ENCODE measurements around the gene ZNF813.
"Not testable (repeated sequence)": the region's sequence is repeated elsewhere in the genome, so short reads cannot be mapped to it uniquely, and the experiment has no call there.

DNA sequence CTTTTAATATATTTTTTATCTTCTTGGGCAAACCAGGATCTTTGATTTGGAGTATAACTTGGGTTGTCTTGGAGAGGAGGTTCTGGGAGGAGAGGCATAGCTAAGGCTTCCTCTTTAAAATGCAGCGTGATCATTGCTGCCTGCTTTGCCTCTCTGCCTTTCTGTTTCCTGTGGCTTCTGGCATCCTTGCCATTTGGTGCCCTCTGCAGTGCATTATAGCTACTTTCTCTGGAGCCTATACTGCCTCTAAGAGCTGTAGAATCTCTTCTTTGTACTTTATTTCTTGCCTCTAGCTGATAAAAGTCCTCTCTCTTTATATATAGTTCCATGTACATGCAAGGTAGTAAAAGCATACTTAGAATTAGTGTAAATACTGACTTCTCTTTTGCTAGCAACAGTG lies 7.3 kb downstream of the ZNF813 start:
- TF ChIP-seq, protein P1, sequence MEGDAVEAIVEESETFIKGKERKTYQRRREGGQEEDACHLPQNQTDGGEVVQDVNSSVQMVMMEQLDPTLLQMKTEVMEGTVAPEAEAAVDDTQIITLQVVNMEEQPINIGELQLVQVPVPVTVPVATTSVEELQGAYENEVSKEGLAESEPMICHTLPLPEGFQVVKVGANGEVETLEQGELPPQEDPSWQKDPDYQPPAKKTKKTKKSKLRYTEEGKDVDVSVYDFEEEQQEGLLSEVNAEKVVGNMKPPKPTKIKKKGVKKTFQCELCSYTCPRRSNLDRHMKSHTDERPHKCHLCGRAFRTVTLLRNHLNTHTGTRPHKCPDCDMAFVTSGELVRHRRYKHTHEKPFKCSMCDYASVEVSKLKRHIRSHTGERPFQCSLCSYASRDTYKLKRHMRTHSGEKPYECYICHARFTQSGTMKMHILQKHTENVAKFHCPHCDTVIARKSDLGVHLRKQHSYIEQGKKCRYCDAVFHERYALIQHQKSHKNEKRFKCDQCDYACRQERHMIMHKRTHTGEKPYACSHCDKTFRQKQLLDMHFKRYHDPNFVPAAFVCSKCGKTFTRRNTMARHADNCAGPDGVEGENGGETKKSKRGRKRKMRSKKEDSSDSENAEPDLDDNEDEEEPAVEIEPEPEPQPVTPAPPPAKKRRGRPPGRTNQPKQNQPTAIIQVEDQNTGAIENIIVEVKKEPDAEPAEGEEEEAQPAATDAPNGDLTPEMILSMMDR (IDR thresholded peaks at IDR 0.05), result not testable (repeated sequence)
- TF ChIP-seq POLR2AphosphoS5 (IDR thresholded peaks at IDR 0.05), result not testable (repeated sequence)

Data from sigmoid colon (tissue), 4 donors.